Osteocyte (in vitro differentiated cells): Measurements from ENCODE around the gene DRAM1. TPM values are rescaled to one million over a fixed set of nuclear protein-coding genes. Genes with fewer than 3 reads are reported as not detected.
"Not testable (repeated sequence)": the region's sequence is repeated elsewhere in the genome, so short reads cannot be mapped to it uniquely, and the experiment has no call there.

Source experiments
- DNase-seq: peaks from one replicate; pipeline ENCODE4 v3.0.0; 2021; ENCODE audit warnings: mixed read lengths; ENCODE audit not compliant: unreplicated experiment; ENCODE audit errors: extremely low spot score
- H3K27ac Mint-ChIP-seq: one replicate; pipeline ENCODE4 v1.8.0; 2021; ENCODE audit warnings: mild to moderate bottlenecking, mixed read lengths; ENCODE audit not compliant: unreplicated experiment
- H3K27me3 Mint-ChIP-seq: one replicate; pipeline ENCODE4 v1.8.0; 2021; ENCODE audit warnings: mixed read lengths; ENCODE audit not compliant: unreplicated experiment
- H3K36me3 Mint-ChIP-seq: one replicate; pipeline ENCODE4 v1.8.0; 2021; ENCODE audit warnings: mixed read lengths; ENCODE audit not compliant: unreplicated experiment
- H3K4me1 Mint-ChIP-seq: one replicate; pipeline ENCODE4 v1.8.0; 2021; ENCODE audit warnings: mixed read lengths; ENCODE audit not compliant: unreplicated experiment
- H3K4me3 Mint-ChIP-seq: one replicate; pipeline ENCODE4 v1.8.0; 2021; ENCODE audit warnings: mild to moderate bottlenecking, moderate library complexity, mixed read lengths; ENCODE audit not compliant: unreplicated experiment
- H3K9me3 Mint-ChIP-seq: one replicate; pipeline ENCODE4 v1.8.0; 2021; ENCODE audit warnings: mixed read lengths; ENCODE audit not compliant: unreplicated experiment
- total RNA-seq: library from RNA; stranded (reverse); gene quantifications from 2 replicates; pipeline ENCODE4 v1.2.1, GENCODE V29; 2021
- TF ChIP-seq, protein P1 (sequence below): fragments of 200-600 bp; sonication (generic); IDR thresholded peaks from 2 replicates; pipeline ENCODE4 v1.5.0; 2021; ENCODE audit warnings: antibody characterized with exemption, mild to moderate bottlenecking, moderate library complexity

Gene DRAM1
- total RNA-seq, 1 donor from 2014 or later, result 20.0 TPM

DNA sequence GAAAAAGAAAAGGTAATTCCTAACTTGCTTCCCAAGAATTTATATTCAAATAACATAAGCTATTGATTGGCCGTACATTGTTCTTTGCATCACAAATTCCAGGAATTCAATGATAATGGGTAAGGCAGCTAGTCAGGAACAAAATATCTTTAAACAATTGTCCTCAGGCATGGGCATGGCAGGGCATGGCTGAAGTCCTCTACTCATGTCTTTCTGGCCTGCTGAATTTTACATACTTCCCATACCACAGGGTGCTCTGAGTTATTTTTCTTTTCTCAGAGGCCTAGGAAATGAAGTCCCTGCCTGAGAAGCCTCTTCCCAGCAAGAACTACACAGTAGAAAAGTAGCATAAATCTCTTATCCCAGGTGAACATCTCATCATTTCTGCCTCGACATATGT is 15.1 kb upstream of the DRAM1 start:
- peak overlapping the region; percentile 76 for H3K27ac Mint-ChIP-seq
- H3K36me3 Mint-ChIP-seq, result no peaks in the 10 kb centered on the region
- peaks cover 32% of the 10 kb centered on the region for H3K4me1 Mint-ChIP-seq
- no peaks in the 10 kb centered on the region for H3K27me3 Mint-ChIP-seq
- DNase-seq, result no peak
- TF ChIP-seq, protein P1, sequence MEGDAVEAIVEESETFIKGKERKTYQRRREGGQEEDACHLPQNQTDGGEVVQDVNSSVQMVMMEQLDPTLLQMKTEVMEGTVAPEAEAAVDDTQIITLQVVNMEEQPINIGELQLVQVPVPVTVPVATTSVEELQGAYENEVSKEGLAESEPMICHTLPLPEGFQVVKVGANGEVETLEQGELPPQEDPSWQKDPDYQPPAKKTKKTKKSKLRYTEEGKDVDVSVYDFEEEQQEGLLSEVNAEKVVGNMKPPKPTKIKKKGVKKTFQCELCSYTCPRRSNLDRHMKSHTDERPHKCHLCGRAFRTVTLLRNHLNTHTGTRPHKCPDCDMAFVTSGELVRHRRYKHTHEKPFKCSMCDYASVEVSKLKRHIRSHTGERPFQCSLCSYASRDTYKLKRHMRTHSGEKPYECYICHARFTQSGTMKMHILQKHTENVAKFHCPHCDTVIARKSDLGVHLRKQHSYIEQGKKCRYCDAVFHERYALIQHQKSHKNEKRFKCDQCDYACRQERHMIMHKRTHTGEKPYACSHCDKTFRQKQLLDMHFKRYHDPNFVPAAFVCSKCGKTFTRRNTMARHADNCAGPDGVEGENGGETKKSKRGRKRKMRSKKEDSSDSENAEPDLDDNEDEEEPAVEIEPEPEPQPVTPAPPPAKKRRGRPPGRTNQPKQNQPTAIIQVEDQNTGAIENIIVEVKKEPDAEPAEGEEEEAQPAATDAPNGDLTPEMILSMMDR, result no peak
- H3K9me3 Mint-ChIP-seq, result peaks cover 7% of the 10 kb centered on the region
- H3K4me3 Mint-ChIP-seq, result no peak overlapping the region

DNA sequence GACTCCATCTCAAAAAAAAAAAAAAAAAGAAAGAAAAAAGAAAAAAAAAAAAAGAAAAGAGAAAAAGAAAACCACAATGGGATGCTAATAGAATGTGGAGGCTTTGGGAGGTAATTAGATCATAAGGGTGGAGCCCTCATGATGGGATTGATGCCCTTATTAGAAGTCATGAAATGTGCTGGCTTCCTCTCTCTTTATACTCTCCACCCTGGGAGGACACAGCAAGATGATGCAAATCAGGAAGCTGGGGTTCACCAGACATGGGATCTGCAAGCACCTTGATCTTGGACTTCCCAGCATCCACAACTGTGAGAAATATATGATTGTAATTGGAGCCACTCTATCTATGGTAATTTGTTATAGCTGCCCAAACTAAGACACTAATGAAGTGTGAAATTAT is 13.4 kb upstream of the DRAM1 start:
- TF ChIP-seq, protein P1, result no peak
- no peak for DNase-seq
- Mint-ChIP-seq H3K4me1 (peaks cover 31% of the 10 kb centered on the region), H3K9me3 (peaks cover 7% of the 10 kb centered on the region), H3K27me3 (no peaks in the 10 kb centered on the region), H3K27ac (no peak overlapping the region), H3K4me3 (no peak overlapping the region), H3K36me3 (no peaks in the 10 kb centered on the region)

DNA sequence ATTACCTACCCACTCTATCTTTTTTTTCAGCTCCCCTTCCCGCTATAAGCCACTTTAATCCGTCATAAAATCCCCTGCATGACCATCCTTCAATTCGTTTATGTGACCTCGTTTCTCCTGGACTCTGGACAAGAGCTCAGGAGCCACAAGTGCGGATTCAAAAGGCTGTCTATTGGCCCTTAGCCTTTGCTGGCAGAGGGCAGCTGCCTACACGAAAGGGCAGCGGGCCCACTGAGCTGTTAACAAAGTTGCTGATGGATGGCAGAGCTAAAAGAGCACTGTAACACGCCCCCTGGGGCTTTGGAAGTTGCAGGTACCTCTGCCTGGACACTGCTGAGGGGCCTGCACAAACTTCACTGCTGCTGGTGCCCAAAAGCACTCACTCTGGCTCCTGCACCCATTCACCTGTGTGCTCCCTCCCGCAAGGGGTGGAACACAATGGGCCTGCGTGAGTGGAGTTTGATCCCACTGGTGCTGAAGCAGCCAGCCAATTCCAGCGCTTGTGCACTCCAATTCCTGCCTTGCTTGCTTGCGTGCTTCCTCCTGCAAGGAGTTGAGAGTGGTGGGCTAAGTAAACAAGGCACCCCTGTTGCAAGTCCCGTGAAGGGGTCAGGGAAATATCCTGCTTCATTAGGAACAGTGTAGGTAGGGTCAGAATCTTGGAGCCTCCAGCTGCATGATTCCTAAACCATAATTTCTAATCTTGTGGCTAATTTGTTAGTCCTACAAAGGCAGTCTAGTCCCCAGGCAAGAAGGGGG is 10.6 kb upstream of the DRAM1 start:
- no peak for DNase-seq
- H3K36me3 Mint-ChIP-seq, result no peaks in the 10 kb centered on the region
- no peaks in the 10 kb centered on the region for H3K27me3 Mint-ChIP-seq
- TF ChIP-seq, protein P1, result no peak
- no peak overlapping the region for H3K27ac Mint-ChIP-seq
- H3K4me3 Mint-ChIP-seq, result no peak overlapping the region
- peaks cover 7% of the 10 kb centered on the region for H3K9me3 Mint-ChIP-seq
- H3K4me1 Mint-ChIP-seq, result peaks cover 14% of the 10 kb centered on the region

DNA sequence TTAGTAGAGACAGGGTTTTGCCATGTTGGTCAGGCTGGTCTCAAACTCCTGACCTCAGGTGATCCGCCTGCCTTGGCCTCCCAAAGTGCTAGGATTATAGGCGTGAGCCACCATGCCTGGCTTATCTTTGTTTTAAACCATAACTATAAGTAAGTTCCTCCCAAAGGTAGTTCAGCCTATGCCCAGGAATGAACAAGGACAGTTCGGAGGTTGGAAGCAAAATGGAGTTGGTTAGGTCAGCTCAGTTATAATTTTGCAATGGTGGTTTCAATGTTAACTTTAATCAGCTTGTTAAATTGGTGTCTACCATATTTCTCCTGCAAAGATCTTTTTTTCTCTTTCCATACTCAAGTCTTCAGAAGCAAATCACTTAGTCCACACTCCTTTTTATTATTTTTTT is 9.8 kb upstream of the DRAM1 start:
- not testable (repeated sequence) for H3K4me1 Mint-ChIP-seq, H3K4me3 Mint-ChIP-seq, DNase-seq, H3K9me3 Mint-ChIP-seq, H3K36me3 Mint-ChIP-seq, H3K27me3 Mint-ChIP-seq, H3K27ac Mint-ChIP-seq

DNA sequence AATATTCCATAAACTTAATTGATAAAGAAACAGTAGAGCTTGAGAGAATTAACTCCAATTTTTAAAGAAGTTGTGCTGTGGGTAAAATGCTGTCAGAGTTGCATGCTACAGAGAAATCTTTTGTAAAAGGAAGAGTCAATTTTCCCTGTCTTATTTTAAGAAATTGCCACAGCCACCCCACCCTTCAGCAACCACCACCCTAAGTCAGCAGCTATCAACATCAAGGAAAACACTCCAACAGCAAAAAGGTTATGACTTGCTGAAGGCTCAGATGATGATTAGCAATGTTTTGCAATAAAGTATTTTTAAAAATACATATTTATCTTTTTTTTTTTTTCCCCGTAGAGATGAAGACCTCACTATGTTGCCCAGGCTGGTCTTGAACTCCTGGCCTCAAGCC is 6.5 kb upstream of the DRAM1 start:
- Mint-ChIP-seq H3K36me3 (no peaks in the 10 kb centered on the region), H3K9me3 (no peaks in the 10 kb centered on the region), H3K27me3 (no peaks in the 10 kb centered on the region), H3K27ac (no peak overlapping the region), H3K4me3 (no peak overlapping the region), H3K4me1 (peaks cover 8% of the 10 kb centered on the region)
- TF ChIP-seq, protein P1, result no peak
- no peak for DNase-seq
